ENCODE measurements around the gene DHRS4L2. TPM values are rescaled to one million over a fixed set of nuclear protein-coding genes. Genes with fewer than 3 reads are reported as not detected.
"Not testable (repeated sequence)": the region's sequence is repeated elsewhere in the genome, so short reads cannot be mapped to it uniquely, and the experiment has no call there.

The DHRS4L2 gene
- 10 to 100 TPM; 15.3 to 19.6 (median 17.7) TPM for total RNA-seq

DNA sequence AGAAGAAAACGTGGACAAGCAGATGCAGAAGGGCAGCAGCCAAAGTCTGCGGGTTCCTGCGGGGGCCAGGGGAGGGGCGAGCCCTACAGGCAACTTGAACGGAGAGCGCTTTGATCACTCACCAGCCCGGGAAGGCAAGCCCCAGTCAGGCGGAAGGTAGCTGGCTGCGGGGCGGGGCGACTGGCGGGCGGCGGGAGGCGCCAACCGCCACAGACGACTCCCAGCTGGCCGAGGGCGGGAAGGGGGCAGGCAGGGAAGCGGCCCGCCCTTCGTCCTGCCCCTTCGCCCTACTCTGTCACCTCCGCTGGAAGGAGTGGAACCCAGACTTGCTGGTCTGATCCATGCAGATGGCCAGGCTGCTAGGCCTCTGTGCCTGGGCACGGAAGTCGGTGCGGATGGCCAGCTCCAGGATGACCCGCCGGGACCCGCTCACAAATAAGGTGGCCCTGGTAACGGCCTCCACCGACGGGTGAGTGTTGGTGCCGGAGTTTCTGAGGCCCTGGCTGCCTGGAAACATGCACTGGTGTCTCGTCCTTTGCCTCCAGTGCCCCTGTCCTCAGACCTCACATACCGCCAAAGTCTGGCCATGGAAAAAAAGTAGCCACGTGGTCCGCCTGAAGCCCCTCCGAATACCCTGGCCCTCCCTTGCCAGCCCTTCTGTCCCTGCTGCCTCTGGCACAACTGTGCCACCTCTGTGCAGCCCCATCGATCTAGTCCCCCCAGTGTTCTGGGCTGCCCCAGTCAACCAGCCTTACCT, at the start of gene DHRS4L2:
DHRS4L2 (plus strand) TSS at position 323 of the 757 bp plus-strand sequence; CDS start at position 342, 19 bp downstream.
- not testable (repeated sequence) for H3K27me3 ChIP-seq, H3K9me3 ChIP-seq, H3K36me3 ChIP-seq
- Histone ChIP-seq H3K4me1 (peaks cover 0 to 16% (median 4%) of the 10 kb centered on the region in 4 donors), H3K4me3 (peak within 1 kb of the TSS; percentile 21 to 53 (median 25)), H3K27ac (peak within 1 kb of the TSS in 3 of 4 donors; percentile 24 to 81 (median 30))
- 10 to 25% methylated on average over 2 to 27 of the region's 40 CpGs for WGBS, 2 donors
- peak in 1 of 2 donors; percentile 36 for DNase-seq (ENCODE audit: low spot score in 2 of 2)

GRCh38 chr14:23939607-23940326, 49.0 kb upstream of the DHRS4L2 start:
- no peak overlapping the region for H3K4me3 ChIP-seq
- TF ChIP-seq POLR2A (IDR thresholded peaks at IDR 0.05), result no peak
- no peak for TF ChIP-seq EP300 (IDR thresholded peaks at IDR 0.05)
- TF ChIP-seq, protein P1, sequence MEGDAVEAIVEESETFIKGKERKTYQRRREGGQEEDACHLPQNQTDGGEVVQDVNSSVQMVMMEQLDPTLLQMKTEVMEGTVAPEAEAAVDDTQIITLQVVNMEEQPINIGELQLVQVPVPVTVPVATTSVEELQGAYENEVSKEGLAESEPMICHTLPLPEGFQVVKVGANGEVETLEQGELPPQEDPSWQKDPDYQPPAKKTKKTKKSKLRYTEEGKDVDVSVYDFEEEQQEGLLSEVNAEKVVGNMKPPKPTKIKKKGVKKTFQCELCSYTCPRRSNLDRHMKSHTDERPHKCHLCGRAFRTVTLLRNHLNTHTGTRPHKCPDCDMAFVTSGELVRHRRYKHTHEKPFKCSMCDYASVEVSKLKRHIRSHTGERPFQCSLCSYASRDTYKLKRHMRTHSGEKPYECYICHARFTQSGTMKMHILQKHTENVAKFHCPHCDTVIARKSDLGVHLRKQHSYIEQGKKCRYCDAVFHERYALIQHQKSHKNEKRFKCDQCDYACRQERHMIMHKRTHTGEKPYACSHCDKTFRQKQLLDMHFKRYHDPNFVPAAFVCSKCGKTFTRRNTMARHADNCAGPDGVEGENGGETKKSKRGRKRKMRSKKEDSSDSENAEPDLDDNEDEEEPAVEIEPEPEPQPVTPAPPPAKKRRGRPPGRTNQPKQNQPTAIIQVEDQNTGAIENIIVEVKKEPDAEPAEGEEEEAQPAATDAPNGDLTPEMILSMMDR (IDR thresholded peaks at IDR 0.05), result no peak
- no peaks in the 10 kb centered on the region for H3K9me3 ChIP-seq
- H3K27ac ChIP-seq, result no peak overlapping the region
- H3K4me1 ChIP-seq, result no peaks in the 10 kb centered on the region
- 77 to 89% methylated on average over 3 of the region's 3 CpGs for WGBS, 2 donors
- DNase-seq (ENCODE audit: low spot score in 2 of 2), result no peak
- H3K27me3 ChIP-seq, result no peaks in the 10 kb centered on the region
- H3K36me3 ChIP-seq, result peaks cover 0 to 28% (median 0%) of the 10 kb centered on the region in 3 donors

GRCh38 chr14:23941230-23941629, 47.5 kb upstream of the DHRS4L2 start:
- H3K27ac ChIP-seq, result no peak overlapping the region
- DNase-seq (ENCODE audit: low spot score in 2 of 2), result no peak
- peaks cover 0 to 28% (median 0%) of the 10 kb centered on the region in 3 donors for H3K36me3 ChIP-seq
- H3K4me3 ChIP-seq, result no peak overlapping the region
- 40 to 85% methylated on average over 3 of the region's 3 CpGs for WGBS, 2 donors
- H3K4me1 ChIP-seq, result no peaks in the 10 kb centered on the region
- no peaks in the 10 kb centered on the region for H3K9me3 ChIP-seq
- TF ChIP-seq POLR2A (IDR thresholded peaks at IDR 0.05), result no peak
- TF ChIP-seq EP300 (IDR thresholded peaks at IDR 0.05), result no peak
- no peaks in the 10 kb centered on the region for H3K27me3 ChIP-seq

GRCh38 chr14:23941669-23942068, 47.1 kb upstream of the DHRS4L2 start:
- TF ChIP-seq POLR2A (IDR thresholded peaks at IDR 0.05) (no peak), EP300 (IDR thresholded peaks at IDR 0.05) (no peak)
- TF ChIP-seq, protein P1 (IDR thresholded peaks at IDR 0.05), result no peak
- no peaks in the 10 kb centered on the region for H3K27me3 ChIP-seq
- peaks cover 0 to 28% (median 0%) of the 10 kb centered on the region in 3 donors for H3K36me3 ChIP-seq
- H3K4me3 ChIP-seq, result no peak overlapping the region
- no peaks in the 10 kb centered on the region for H3K9me3 ChIP-seq
- DNase-seq (ENCODE audit: low spot score in 2 of 2), result no peak
- no peak overlapping the region for H3K27ac ChIP-seq
- H3K4me1 ChIP-seq, result no peaks in the 10 kb centered on the region

GRCh38 chr14:23942587-23942986, 46.1 kb upstream of the DHRS4L2 start:
- H3K27ac ChIP-seq, result no peak overlapping the region
- no peak overlapping the region for H3K4me3 ChIP-seq
- no peaks in the 10 kb centered on the region for H3K27me3 ChIP-seq
- 90 to 93% methylated on average over 7 of the region's 7 CpGs for WGBS, 2 donors
- H3K9me3 ChIP-seq, result no peaks in the 10 kb centered on the region
- TF ChIP-seq POLR2A (IDR thresholded peaks at IDR 0.05), result no peak
- TF ChIP-seq, protein P1 (IDR thresholded peaks at IDR 0.05), result no peak
- H3K36me3 ChIP-seq, result peaks cover 0 to 28% (median 0%) of the 10 kb centered on the region in 3 donors
- H3K4me1 ChIP-seq, result no peaks in the 10 kb centered on the region
- no peak for DNase-seq (ENCODE audit: low spot score in 2 of 2)

- H3K27me3 ChIP-seq; H3K4me3 ChIP-seq; DNase-seq (ENCODE audit: low spot score in 2 of 2); H3K36me3 ChIP-seq; H3K9me3 ChIP-seq; H3K27ac ChIP-seq: not testable (repeated sequence)
- H3K4me1 ChIP-seq, result peaks cover 0 to 19% (median 3%) of the 10 kb centered on the region in 4 donors
- WGBS, 2 donors, result 96 to 98% methylated on average over 2 of the region's 2 CpGs
Measured at GRCh38 chr14:23949069-23949468, 39.7 kb upstream of the DHRS4L2 start.

Data from tibial nerve (tissue), 4 donors.